HEK293T (cell line): ENCODE data around the gene SLC38A10.

Source experiments
- CTCF ChIA-PET: fragments of 350-600 bp; formaldehyde crosslinking; extraction: SDS; loops from one replicate; lab custom pipeline; 2021; ENCODE audit warnings: antibody characterized with exemption, inconsistent platforms; lab: Yijun Ruan, JAX
- POLR2A ChIA-PET: fragments of 350-600 bp; formaldehyde crosslinking; extraction: SDS; loops from one replicate; lab custom pipeline; 2020; ENCODE audit warnings: antibody characterized with exemption, inconsistent platforms; lab: Yijun Ruan, JAX
- DNase-seq: peaks from one replicate; pipeline ENCODE4 v3.0.0; 2012; ENCODE audit warnings: mixed read lengths; ENCODE audit errors: extremely low spot score
- ARNT ChIP-seq: fragments of 450-650 bp; IDR thresholded peaks from 2 replicates; pipeline ENCODE4 v1.6.1; 2017; ENCODE audit warnings: mild to moderate bottlenecking
- BHLHE40 ChIP-seq: fragments of 450-650 bp; IDR thresholded peaks from 2 replicates; pipeline ENCODE4 v1.6.1; 2016; ENCODE audit warnings: mild to moderate bottlenecking, moderate library complexity, borderline replicate concordance
- CTBP1 ChIP-seq: fragments of 450-650 bp; IDR thresholded peaks from 2 replicates; pipeline ENCODE4 v1.6.1; 2016; ENCODE audit warnings: borderline replicate concordance
- ELF4 ChIP-seq: fragments of 450-650 bp; IDR thresholded peaks from 2 replicates; pipeline ENCODE4 v1.6.1; 2017; ENCODE audit warnings: antibody characterized with exemption
- FOXA1 ChIP-seq: fragments of 450-650 bp; IDR thresholded peaks from 2 replicates; pipeline ENCODE4 v1.6.1; 2016; ENCODE audit warnings: mild to moderate bottlenecking
- FOXK2 ChIP-seq: fragments of 450-650 bp; IDR thresholded peaks from 2 replicates; pipeline ENCODE4 v1.6.1; 2016; ENCODE audit warnings: mild to moderate bottlenecking
- FOXM1 ChIP-seq: fragments of 450-650 bp; IDR thresholded peaks from 2 replicates; pipeline ENCODE4 v1.6.1; 2017; ENCODE audit warnings: mild to moderate bottlenecking, borderline replicate concordance
- HDGF ChIP-seq: fragments of 450-650 bp; IDR thresholded peaks from 2 replicates; pipeline ENCODE4 v1.6.1; 2017; ENCODE audit warnings: antibody characterized with exemption, borderline replicate concordance
- L3MBTL2 ChIP-seq: fragments of 450-650 bp; conservative IDR thresholded peaks from 2 replicates; pipeline ENCODE4 v1.6.1; 2016; ENCODE audit warnings: mild to moderate bottlenecking
- LEF1 ChIP-seq: fragments of 450-650 bp; IDR thresholded peaks from 2 replicates; pipeline ENCODE4 v1.6.1; 2017; ENCODE audit warnings: mild to moderate bottlenecking, borderline replicate concordance
- NFRKB ChIP-seq: fragments of 450-650 bp; IDR thresholded peaks from 2 replicates; pipeline ENCODE4 v1.6.1; 2016; ENCODE audit warnings: mild to moderate bottlenecking, moderate library complexity
- SP1 ChIP-seq: fragments of 450-650 bp; IDR thresholded peaks from 2 replicates; pipeline ENCODE4 v1.6.1; 2017
- SUZ12 ChIP-seq: fragments of 450-650 bp; IDR thresholded peaks from 2 replicates; pipeline ENCODE4 v1.6.1; 2016; ENCODE audit warnings: mild to moderate bottlenecking
- TARDBP ChIP-seq: fragments of 450-650 bp; IDR thresholded peaks from 2 replicates; pipeline ENCODE4 v1.6.1; 2016
- ZNF384 ChIP-seq: fragments of 450-650 bp; IDR thresholded peaks from 2 replicates; pipeline ENCODE4 v1.6.1; 2016
- TF ChIP-seq, protein P1 (sequence below): fragments of 450-650 bp; IDR thresholded peaks from 2 replicates; pipeline ENCODE4 v1.6.1; 2016

SLC38A10 gene

DNA sequence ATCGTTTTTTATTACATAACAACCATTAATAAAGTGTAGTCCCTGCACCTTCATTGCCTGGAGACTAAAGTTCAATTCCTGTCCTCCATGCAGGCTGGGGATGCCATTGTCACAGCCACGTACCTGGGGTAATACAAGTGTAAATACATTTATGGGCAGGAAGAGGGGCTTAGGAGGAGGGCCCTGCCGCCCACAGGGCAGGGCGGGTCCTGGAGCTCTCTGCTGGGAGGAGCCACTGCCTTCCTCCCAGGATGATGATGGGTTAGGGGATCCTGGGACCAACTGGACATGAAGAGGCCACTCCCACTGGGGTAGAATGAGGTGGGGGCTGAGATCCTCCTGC lies 44.1 kb upstream of the SLC38A10 start:
- POLR2A ChIA-PET: interaction anchor here (1.1 kb wide), 1 partner anchor 17 kb away, joined by 3 read pairs; no protein-coding TSS in a partner anchor
- CTCF ChIA-PET: no interaction called here
- no peak for DNase-seq
- no peak for TF ChIP-seq HDGF
- TF ChIP-seq FOXK2: no peak
- TF ChIP-seq ZNF384: no peak

DNA sequence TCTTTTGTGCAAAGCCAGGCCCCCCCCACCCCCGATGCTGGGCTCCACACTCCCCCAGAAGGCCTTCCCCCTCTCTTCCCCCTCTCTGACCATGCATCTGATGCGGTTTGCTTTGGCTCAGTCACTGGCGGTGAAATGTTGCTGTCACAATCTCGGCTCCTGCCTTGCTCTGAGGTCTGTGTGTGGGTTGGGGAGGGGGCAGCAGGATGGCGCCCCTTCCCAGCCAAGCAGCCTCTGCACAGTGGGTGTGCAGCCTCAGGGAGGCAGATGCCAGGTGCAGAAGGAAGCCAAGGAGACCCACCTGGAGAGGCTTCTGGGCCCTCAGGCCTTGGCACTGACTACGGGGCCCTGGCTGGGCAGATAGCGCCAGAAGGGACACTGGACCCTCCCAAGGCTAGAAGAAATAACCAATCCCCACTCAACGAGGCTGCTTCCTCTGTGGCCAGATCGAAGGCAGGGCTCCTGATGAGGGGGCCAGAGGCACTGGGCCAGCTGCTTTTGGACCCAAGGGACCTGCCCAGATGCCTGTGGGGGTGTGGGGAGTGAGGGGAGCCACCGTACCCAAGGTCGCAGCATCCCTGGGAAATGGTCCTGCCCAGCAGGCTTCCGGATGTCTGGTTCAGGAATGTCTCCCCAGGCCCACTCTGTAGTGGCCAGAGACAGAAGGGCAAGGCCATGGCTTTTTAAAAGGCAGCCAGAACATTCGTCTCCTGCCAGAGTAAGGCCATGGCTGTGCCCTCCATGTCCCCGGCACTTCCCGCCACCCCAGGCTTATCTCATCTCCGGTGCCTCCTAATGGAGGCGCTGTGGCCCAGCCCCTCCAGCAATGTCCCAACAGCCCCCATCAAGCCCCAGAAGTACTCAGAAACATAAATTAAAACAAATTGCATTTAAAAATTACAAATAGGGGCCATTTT lies 43.4 kb upstream of the SLC38A10 start:
- POLR2A ChIA-PET: interaction anchor here (1.1 kb wide), 1 partner anchor 17 kb away, joined by 3 read pairs; no protein-coding TSS in a partner anchor
- CTCF ChIA-PET: no interaction called here
- no peak for DNase-seq
- TF ChIP-seq SUZ12 (no peak), FOXM1 (no peak), SP1 (no peak), ELF4 (no peak), NFRKB (no peak), ARNT (no peak), CTBP1 (no peak), FOXK2 (no peak), HDGF (no peak), LEF1 (no peak), TARDBP (no peak), L3MBTL2 (no peak), BHLHE40 (no peak), FOXA1 (no peak), ZNF384 (no peak)
- TF ChIP-seq, protein P1, sequence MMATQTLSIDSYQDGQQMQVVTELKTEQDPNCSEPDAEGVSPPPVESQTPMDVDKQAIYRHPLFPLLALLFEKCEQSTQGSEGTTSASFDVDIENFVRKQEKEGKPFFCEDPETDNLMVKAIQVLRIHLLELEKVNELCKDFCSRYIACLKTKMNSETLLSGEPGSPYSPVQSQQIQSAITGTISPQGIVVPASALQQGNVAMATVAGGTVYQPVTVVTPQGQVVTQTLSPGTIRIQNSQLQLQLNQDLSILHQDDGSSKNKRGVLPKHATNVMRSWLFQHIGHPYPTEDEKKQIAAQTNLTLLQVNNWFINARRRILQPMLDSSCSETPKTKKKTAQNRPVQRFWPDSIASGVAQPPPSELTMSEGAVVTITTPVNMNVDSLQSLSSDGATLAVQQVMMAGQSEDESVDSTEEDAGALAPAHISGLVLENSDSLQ: no peak

DNA sequence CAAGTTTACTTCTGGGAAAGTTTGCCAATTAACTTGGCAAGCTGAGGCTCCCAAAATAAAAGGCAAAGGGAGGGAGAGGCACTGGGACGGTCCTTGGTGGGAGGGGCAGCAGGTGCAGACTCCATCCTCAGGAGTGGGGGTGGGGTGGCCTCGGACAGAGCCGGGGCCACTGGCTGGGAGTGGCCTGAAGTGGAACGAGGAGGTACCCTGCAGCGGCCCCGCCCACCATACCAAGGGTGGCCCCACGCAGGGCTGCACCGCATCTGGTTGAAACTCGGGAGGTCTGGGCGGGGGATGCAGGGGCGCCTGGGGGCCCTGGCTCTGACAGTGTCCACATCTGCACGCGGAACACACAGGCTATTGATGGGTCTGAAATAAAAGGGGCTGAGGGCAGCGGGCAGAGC lies 42.4 kb upstream of the SLC38A10 start:
- no peak for TF ChIP-seq FOXK2
- TF ChIP-seq SP1: no peak
- no peak for TF ChIP-seq LEF1
- no peak for TF ChIP-seq FOXA1
- TF ChIP-seq HDGF: no peak
- TF ChIP-seq, protein P1: no peak
- no peak for TF ChIP-seq BHLHE40
- no peak for TF ChIP-seq FOXM1
- TF ChIP-seq ARNT: no peak
- no peak for TF ChIP-seq SUZ12
- TF ChIP-seq ELF4: no peak
- TF ChIP-seq L3MBTL2: no peak
- ChIA-PET CTCF (no interaction called here), POLR2A (interaction anchor here (0.9 kb wide), 1 partner anchor 62 kb away, joined by 3 read pairs; no protein-coding TSS in a partner anchor)
- DNase-seq: no peak

DNA sequence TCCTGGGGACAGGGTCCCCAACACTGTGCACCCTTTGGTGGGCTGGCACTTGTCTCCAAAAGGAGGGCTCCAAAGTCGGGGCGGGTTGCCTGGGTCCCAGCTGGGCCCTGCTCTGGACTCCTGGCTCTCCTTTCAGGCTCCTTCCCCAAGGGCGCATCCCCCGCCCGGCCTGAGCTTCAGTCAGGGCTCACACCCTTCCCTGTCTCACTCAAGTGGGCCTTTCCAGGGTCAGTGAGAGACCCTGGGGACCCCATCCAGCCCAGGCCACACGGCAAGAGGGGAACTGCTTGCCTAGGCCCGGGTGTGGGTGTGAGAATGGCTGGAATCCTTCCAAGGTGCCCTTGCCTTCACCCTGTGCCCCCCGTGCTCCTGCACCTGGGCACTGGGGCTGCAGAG lies 41.8 kb upstream of the SLC38A10 start:
- DNase-seq: no peak
- TF ChIP-seq HDGF (no peak), FOXK2 (no peak), SUZ12 (no peak), LEF1 (no peak), NFRKB (no peak), L3MBTL2 (no peak), TARDBP (no peak), BHLHE40 (no peak), FOXM1 (no peak), ZNF384 (no peak)
- ChIA-PET POLR2A (interaction anchor here (0.9 kb wide), 1 partner anchor 62 kb away, joined by 3 read pairs; no protein-coding TSS in a partner anchor), CTCF (no interaction called here)

DNA sequence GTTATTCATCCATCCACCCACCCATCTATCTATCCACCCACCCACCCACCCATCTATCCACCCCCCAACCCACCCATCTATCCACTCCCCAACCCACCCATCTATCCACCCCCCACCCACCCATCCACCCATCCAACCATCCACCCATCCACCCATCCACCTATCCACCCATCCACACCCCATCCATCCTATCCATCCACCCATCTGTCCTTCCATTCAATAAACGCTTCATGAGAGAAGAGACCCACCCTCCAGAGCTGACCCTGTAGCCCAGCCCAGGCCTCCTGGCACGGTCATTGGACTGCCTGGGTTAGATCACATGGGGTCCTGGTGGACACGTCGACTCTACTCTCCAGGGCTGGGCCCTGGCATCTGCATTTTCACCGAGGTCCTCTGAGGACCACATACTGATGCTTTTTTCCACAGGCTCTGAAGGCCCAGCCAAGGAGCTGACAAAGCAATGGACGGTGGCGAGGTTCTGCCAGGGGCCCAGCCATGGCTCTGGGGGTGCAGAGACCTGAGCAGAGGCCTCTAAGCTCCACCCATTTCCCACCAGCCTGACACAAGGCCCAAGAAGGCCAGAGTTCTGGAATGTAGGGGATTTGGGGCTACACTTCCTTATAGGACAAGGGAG lies 41.3 kb upstream of the SLC38A10 start:
- TF ChIP-seq FOXK2 (no peak), TARDBP (no peak), LEF1 (no peak), HDGF (no peak), FOXM1 (no peak), ARNT (no peak), BHLHE40 (no peak), L3MBTL2 (no peak), FOXA1 (no peak), SUZ12 (no peak), ELF4 (no peak), ZNF384 (no peak), CTBP1 (no peak), SP1 (no peak), NFRKB (no peak)
- TF ChIP-seq, protein P1: no peak
- DNase-seq: no peak
- ChIA-PET POLR2A (interaction anchor here (0.9 to 1.6 kb wide), 2 partner anchors 9 to 63 kb away, joined by 3 to 5 read pairs; no protein-coding TSS in a partner anchor), CTCF (no interaction called here)

DNA sequence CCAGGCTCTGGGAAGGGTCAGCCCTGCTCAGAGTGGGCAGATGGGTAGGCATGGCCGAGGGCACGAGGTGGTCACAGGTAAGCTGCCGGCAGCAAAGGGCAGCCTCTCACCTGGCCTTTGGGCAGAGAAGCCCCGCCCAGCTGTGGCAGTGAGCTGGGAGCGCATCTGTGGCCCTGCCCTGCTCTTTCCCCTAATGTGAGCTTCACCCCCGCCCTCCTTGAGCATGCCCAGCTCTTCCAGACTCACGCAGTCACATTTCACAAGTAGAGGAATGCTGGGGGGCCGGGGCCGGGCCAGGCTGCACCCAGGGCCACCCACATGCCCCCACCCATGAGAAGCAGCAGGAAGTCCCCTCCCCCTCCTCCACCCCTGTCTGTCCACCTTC lies 40.7 kb upstream of the SLC38A10 start:
- POLR2A ChIA-PET: interaction anchor here (1.6 kb wide), 1 partner anchor 10 kb away, joined by 5 read pairs; no protein-coding TSS in a partner anchor
- TF ChIP-seq SUZ12 (no peak), BHLHE40 (no peak), LEF1 (no peak), ARNT (no peak), HDGF (no peak), SP1 (no peak), ZNF384 (no peak), CTBP1 (no peak), FOXK2 (no peak), FOXA1 (no peak), TARDBP (no peak), NFRKB (no peak), FOXM1 (no peak)
- CTCF ChIA-PET: interaction anchor here (1.2 kb wide), 1 partner anchor 44 kb away, joined by 3 read pairs; no protein-coding TSS in a partner anchor
- DNase-seq: no peak
